GM21390 (cell line): Measurements from ENCODE around the gene ZNF419.
"Not testable (repeated sequence)": the region's sequence is repeated elsewhere in the genome, so short reads cannot be mapped to it uniquely, and the experiment has no call there.

Source experiments
- ATAC-seq: cut with Tn5 transposase; IDR thresholded peaks from one replicate; pipeline ENCODE4 v1.9.1; 2021; ENCODE audit not compliant: unreplicated experiment

Gene ZNF419

GRCh38 chr19:57487477-57488298 is at the start of gene ZNF419:
Gene ZNF419, plus strand, starts transcription at chr19:57487750. Its CDS starts 201 bp downstream, at chr19:57487951.
- peak; percentile 93 for ATAC-seq

- ATAC-seq: no peak
Observed at GRCh38 chr19:57437931-57438330, 49.6 kb upstream of the ZNF419 start.

- ATAC-seq: no peak
Observed at GRCh38 chr19:57438925-57439324, 48.6 kb upstream of the ZNF419 start.

- no peak for ATAC-seq
Observed at GRCh38 chr19:57441979-57442752, 45.4 kb upstream of the ZNF419 start.

- no peak for ATAC-seq
Observed at GRCh38 chr19:57443121-57443696, 44.3 kb upstream of the ZNF419 start.

- ATAC-seq: no peak
Observed at GRCh38 chr19:57452307-57452706, 35.2 kb upstream of the ZNF419 start.

GRCh38 chr19:57465680-57466381 is 21.7 kb upstream of the ZNF419 start:
- ATAC-seq: no peak

GRCh38 chr19:57466489-57466888 is 21.1 kb upstream of the ZNF419 start:
- no peak for ATAC-seq

- ATAC-seq: no peak
Observed at GRCh38 chr19:57473646-57474045, 13.9 kb upstream of the ZNF419 start.

GRCh38 chr19:57477191-57478008 is 10.2 kb upstream of the ZNF419 start, which contains the start of gene ZNF772:
Gene ZNF772, minus strand, starts transcription at chr19:57477566. Its CDS starts 257 bp downstream, at chr19:57477309.
- ATAC-seq: peak; percentile 97

- ATAC-seq: not testable (repeated sequence)
Observed at GRCh38 chr19:57488299-57488644, 722 bp downstream of the ZNF419 start.

GRCh38 chr19:57499332-57499679 is 11.8 kb downstream of the ZNF419 start:
- ATAC-seq: not testable (repeated sequence)

- peak; percentile 99 for ATAC-seq
Observed at GRCh38 chr19:57499680-57500395, 12.3 kb downstream of the ZNF419 start, which contains the start of gene ZNF773. Gene ZNF773, plus strand, starts transcription at chr19:57499938. Its CDS starts 143 bp downstream, at chr19:57500081.

- ATAC-seq: not testable (repeated sequence)
Observed at GRCh38 chr19:57500400-57500799, 12.8 kb downstream of the ZNF419 start.

GRCh38 chr19:57506163-57506562 is 18.6 kb downstream of the ZNF419 start:
- no peak for ATAC-seq

GRCh38 chr19:57511484-57511883 is 23.9 kb downstream of the ZNF419 start:
- no peak for ATAC-seq

- no peak for ATAC-seq
Observed at GRCh38 chr19:57512845-57513244, 25.3 kb downstream of the ZNF419 start.

GRCh38 chr19:57515255-57515654 is 27.7 kb downstream of the ZNF419 start:
- no peak for ATAC-seq

GRCh38 chr19:57518021-57518420 is 30.5 kb downstream of the ZNF419 start:
- not testable (repeated sequence) for ATAC-seq
